ENCODE results near the gene ZNF281.

Gene ZNF281

GRCh38 chr1:200398373-200398772, 11.5 kb downstream of the ZNF281 start:
- DNase-seq (ENCODE audit: low read depth in 2 of 2), result no peak
- TF ChIP-seq CTCF (IDR thresholded peaks at IDR 0.05; ENCODE audit: low read depth, low read length), result no peak
- no peak overlapping the region for H3K4me3 ChIP-seq (replicated peaks in 1 of 2; ENCODE audit: low read depth in 2 of 2, low read length in 2 of 2)

- no peak for TF ChIP-seq CTCF (IDR thresholded peaks at IDR 0.05; ENCODE audit: low read depth, low read length)
- no peak for DNase-seq (ENCODE audit: low read depth in 2 of 2)
- H3K4me3 ChIP-seq (replicated peaks in 1 of 2; ENCODE audit: low read depth in 2 of 2, low read length in 2 of 2), result no peak overlapping the region
Measured at GRCh38 chr1:200392625-200393185, 17.1 kb downstream of the ZNF281 start.

- no peak for DNase-seq (ENCODE audit: low read depth in 2 of 2)
- TF ChIP-seq CTCF (IDR thresholded peaks at IDR 0.05; ENCODE audit: low read depth, low read length), result no peak
- H3K4me3 ChIP-seq (replicated peaks in 1 of 2; ENCODE audit: low read depth in 2 of 2, low read length in 2 of 2), result no peak overlapping the region
Measured at GRCh38 chr1:200391747-200392146, 18.1 kb downstream of the ZNF281 start.

- H3K4me3 ChIP-seq (replicated peaks in 1 of 2; ENCODE audit: low read depth in 2 of 2, low read length in 2 of 2), result no peak overlapping the region
- no peak for TF ChIP-seq CTCF (IDR thresholded peaks at IDR 0.05; ENCODE audit: low read depth, low read length)
- no peak for DNase-seq (ENCODE audit: low read depth in 2 of 2)
Measured at GRCh38 chr1:200388791-200389190, 21.0 kb downstream of the ZNF281 start.

GRCh38 chr1:200386416-200386815, 23.4 kb downstream of the ZNF281 start:
- H3K4me3 ChIP-seq (replicated peaks in 1 of 2; ENCODE audit: low read depth in 2 of 2, low read length in 2 of 2), result no peak overlapping the region
- no peak for DNase-seq (ENCODE audit: low read depth in 2 of 2)
- TF ChIP-seq CTCF (IDR thresholded peaks at IDR 0.05; ENCODE audit: low read depth, low read length), result no peak

GRCh38 chr1:200384818-200385390, 24.9 kb downstream of the ZNF281 start:
- H3K4me3 ChIP-seq (replicated peaks in 1 of 2; ENCODE audit: low read depth in 2 of 2, low read length in 2 of 2), result no peak overlapping the region
- no peak for DNase-seq (ENCODE audit: low read depth in 2 of 2)
- no peak for TF ChIP-seq CTCF (IDR thresholded peaks at IDR 0.05; ENCODE audit: low read depth, low read length)
